Lung (tissue), 12 donors: ENCODE measurements around the gene MYRIP. TPM values are rescaled to one million over a fixed set of nuclear protein-coding genes. Genes with fewer than 3 reads are reported as not detected.

Experiments
- ATAC-seq: fragments of 200-7000 bp; cut with Tn5 transposase; one replicate; pipeline ENCODE4 v1.9.1; 2020; ENCODE audit warnings: moderate number of reproducible peaks; ENCODE audit not compliant: insufficient read depth, low FRiP score
- DNase-seq, 3 donors: peaks; one replicate each; pipeline ENCODE4 v3.0.0-alpha.2; 2013 to 2017
- H3K27ac ChIP-seq, 2 donors: one replicate each; pipeline ENCODE4 v1.5.1; 2013; ENCODE audit warnings: mild to moderate bottlenecking in 2 of 2, moderate library complexity in 2 of 2, control low read depth in 1 of 2, inconsistent platforms in 1 of 2, low read depth in 1 of 2, low read length in 1 of 2
- H3K27me3 ChIP-seq, 3 donors: one replicate each; pipeline ENCODE4 v1.5.1; 2013; ENCODE audit warnings: low read length in 2 of 3; ENCODE audit not compliant: control insufficient read depth in 3 of 3, insufficient read depth in 3 of 3
- H3K36me3 ChIP-seq, 4 donors: one replicate each; pipeline ENCODE4 v1.5.1; 2013; ENCODE audit warnings: low read length in 4 of 4, mild to moderate bottlenecking in 1 of 4, moderate library complexity in 1 of 4; ENCODE audit not compliant: control insufficient read depth in 4 of 4, insufficient read depth in 4 of 4
- H3K4me1 ChIP-seq, 5 donors: one replicate each; pipeline ENCODE4 v1.5.1; 2013; ENCODE audit warnings: low read length in 5 of 5, mild to moderate bottlenecking in 2 of 5, moderate library complexity in 1 of 5; ENCODE audit not compliant: control insufficient read depth in 5 of 5, insufficient read depth in 5 of 5
- H3K4me3 ChIP-seq: one replicate; pipeline ENCODE4 v1.5.1; 2013; ENCODE audit warnings: mild to moderate bottlenecking, control low read depth, moderate library complexity
- H3K9ac ChIP-seq, 2 donors: one replicate each; pipeline ENCODE4 v1.5.1; 2013; ENCODE audit warnings: low read length in 2 of 2, control low read depth in 1 of 2; ENCODE audit not compliant: insufficient read depth in 1 of 2
- H3K9me3 ChIP-seq, 4 donors: one replicate each; pipeline ENCODE4 v1.5.1; 2013; ENCODE audit warnings: low read length in 3 of 4, mild to moderate bottlenecking in 1 of 4, moderate library complexity in 1 of 4; ENCODE audit not compliant: control insufficient read depth in 4 of 4, insufficient read depth in 3 of 4
- WGBS, 2 donors: extraction: QIAGEN DNeasy Blood & Tissue Kit; methylation state at CpG; one replicate each; pipeline ENCODE4 v1.1.7; 2013; 5-methylcytosine and 5-hydroxymethylcytosine counted together
- polyA plus RNA-seq, 2 donors: library from polyadenylated mRNA; stranded (reverse); fragments of 200-250 nt; gene quantifications; one replicate each; pipeline ENCODE4 v1.2.1, GENCODE V29; 2013
- total RNA-seq, 2 donors: library from RNA; depleted of rRNA in 1 of 2; stranded (reverse); fragments of >200 nt in 1 of 2; gene quantifications; one replicate each; pipeline ENCODE4 v1.2.1, GENCODE V29; 2014 to 2021
- TF ChIP-seq, protein P1 (sequence below): IDR thresholded peaks from 2 replicates; pipeline ENCODE4 v1.5.1; 2012; ENCODE audit warnings: mild to moderate bottlenecking; ENCODE audit errors: control extremely low read depth, extremely low read depth
- donor health status: control.
- donor health status: control.
- donor health status: Bipolar disorder and iron deficiency.
- donor health status: healthy.
- donor health status: DM: yes; HTN: yes; CAD: no.

Gene MYRIP
- total and polyA plus RNA-seq, 4 donors: 0.30 to 2.5 (median 0.77) TPM

DNA sequence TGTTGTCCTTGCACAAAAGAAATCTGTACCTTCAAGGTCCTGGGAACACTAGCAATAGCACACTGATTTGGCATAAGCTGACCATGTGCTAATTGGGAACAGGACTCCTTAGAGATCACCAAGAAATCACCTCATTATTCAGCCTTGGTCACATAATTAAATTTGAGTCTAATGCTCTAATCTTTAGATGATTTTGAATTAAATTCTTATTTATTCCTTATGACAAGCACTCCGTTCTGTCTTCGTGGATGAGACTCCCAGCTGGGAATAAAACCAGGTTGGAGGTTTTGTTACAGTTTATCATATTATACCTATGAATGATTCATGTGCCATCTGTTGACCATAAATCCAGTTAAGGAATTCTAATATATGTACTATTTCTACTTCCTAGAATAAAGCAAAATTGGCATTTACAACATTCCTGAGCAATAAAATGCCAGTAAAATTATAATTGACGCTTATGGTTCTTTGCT lies 162.2 kb downstream of the MYRIP start:
- DNase-seq (no peak), ATAC-seq (no peak)
- Histone ChIP-seq H3K4me1 (no peaks in the 10 kb centered on the region), H3K4me3 (no peak overlapping the region), H3K27ac (no peak overlapping the region), H3K36me3 (no peaks in the 10 kb centered on the region), H3K9me3 (no peaks in the 10 kb centered on the region), H3K27me3 (no peaks in the 10 kb centered on the region), H3K9ac (no peak overlapping the region)
- TF ChIP-seq, protein P1, sequence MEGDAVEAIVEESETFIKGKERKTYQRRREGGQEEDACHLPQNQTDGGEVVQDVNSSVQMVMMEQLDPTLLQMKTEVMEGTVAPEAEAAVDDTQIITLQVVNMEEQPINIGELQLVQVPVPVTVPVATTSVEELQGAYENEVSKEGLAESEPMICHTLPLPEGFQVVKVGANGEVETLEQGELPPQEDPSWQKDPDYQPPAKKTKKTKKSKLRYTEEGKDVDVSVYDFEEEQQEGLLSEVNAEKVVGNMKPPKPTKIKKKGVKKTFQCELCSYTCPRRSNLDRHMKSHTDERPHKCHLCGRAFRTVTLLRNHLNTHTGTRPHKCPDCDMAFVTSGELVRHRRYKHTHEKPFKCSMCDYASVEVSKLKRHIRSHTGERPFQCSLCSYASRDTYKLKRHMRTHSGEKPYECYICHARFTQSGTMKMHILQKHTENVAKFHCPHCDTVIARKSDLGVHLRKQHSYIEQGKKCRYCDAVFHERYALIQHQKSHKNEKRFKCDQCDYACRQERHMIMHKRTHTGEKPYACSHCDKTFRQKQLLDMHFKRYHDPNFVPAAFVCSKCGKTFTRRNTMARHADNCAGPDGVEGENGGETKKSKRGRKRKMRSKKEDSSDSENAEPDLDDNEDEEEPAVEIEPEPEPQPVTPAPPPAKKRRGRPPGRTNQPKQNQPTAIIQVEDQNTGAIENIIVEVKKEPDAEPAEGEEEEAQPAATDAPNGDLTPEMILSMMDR: no peak
- 94% methylated on average over 3 of the region's 3 CpGs for WGBS, 2 donors

DNA sequence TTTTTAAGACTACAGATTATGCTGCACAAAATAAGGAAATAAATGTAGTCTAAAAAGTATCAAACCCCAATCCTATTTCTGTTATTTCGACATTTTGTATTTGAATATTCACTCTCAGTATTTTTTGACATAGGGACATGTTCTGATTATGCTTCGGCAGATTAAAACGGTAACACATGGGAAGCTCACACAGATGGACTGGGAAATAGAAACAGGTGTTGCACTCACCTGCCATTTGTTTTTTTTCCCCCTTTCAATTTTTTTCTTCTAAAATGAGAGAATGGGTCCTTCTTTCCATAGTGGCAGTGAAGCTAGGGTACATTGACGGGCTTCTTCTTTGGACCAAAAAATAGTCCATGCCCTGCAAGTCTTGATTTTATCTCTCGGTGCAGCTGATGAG lies 163.1 kb downstream of the MYRIP start:
- Histone ChIP-seq H3K4me3 (no peak overlapping the region), H3K9ac (no peak overlapping the region)
- ATAC-seq: no peak

DNA sequence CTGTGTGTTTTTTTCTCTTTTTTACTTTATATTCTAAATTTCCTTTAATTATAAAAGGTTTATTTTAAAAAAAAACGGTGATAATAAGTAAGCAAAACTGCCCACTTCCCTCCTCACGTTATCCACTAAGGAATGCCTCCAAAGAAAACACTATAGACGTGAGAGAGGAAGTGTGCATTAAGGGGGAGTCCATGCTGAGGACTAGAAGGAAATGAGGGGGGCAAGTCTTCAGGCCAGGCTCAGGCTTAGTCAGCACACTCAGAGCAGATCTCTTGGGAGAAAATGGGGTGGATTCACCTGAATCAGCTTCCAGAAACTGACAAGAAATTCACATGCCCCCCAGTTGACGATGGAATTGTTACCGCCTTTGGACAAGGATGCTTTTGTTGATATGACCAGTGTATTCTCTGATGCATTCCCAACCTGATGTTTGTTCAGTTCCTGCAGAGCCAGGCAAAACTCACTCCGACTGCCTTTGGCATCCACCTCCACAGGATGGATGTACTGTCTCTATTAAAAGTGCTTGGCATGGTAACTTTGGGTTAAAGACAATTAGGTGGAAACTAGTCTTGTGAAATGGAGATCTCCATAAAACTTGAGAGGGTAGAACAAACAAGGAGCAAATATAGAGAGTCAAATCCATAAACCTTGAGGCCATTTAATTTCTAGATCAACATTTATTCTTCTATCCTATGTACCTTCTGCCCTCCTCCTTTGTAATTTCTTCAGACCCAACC lies 167.8 kb downstream of the MYRIP start:
- Histone ChIP-seq H3K4me3 (no peak overlapping the region), H3K36me3 (no peaks in the 10 kb centered on the region), H3K27me3 (no peaks in the 10 kb centered on the region), H3K9ac (no peak overlapping the region), H3K27ac (no peak overlapping the region), H3K9me3 (no peaks in the 10 kb centered on the region), H3K4me1 (peaks cover 0 to 3% (median 0%) of the 10 kb centered on the region in 5 donors)
- DNase-seq (no peak), ATAC-seq (no peak)
- TF ChIP-seq, protein P1: no peak
- 62 to 64% methylated on average over 6 of the region's 6 CpGs for WGBS, 2 donors

More for the DNA sequence above, 163.1 kb downstream of the MYRIP start:
- Histone ChIP-seq H3K27ac (no peak overlapping the region), H3K9me3 (no peaks in the 10 kb centered on the region), H3K27me3 (no peaks in the 10 kb centered on the region), H3K36me3 (no peaks in the 10 kb centered on the region), H3K4me1 (no peaks in the 10 kb centered on the region)
- 80 to 91% methylated on average over 5 of the region's 5 CpGs for WGBS, 2 donors
- no peak for DNase-seq
- TF ChIP-seq, protein P1: no peak
